Body of pancreas (tissue), 4 donors: ENCODE results near the gene SLC38A8.

Experiments
- CTCF ChIP-seq, 7 experiments: fragments of 450-650 bp in 4 of 7; fragments of 200-600 bp in 3 of 7; sonication (generic) in 3 of 7; IDR thresholded peaks; one replicate each; pipeline ENCODE4 v1.5.1; 2016 to 2019; ENCODE audit warnings: antibody characterized with exemption in 7 of 7
- POLR2A ChIP-seq, 3 donors: fragments of 450-650 bp; IDR thresholded peaks; one replicate each; pipeline ENCODE4 v1.6.1; 2016; ENCODE audit warnings: antibody characterized with exemption in 3 of 3, mild to moderate bottlenecking in 2 of 3

GRCh38 chr16:84072014-84072413 lies 29.4 kb upstream of the SLC38A8 start:
- TF ChIP-seq POLR2A (IDR thresholded peaks at IDR 0.05) (no peak), CTCF (IDR thresholded peaks at IDR 0.05) (no peak)
